Measurements from ENCODE around the gene OSBP2.
"Not testable (repeated sequence)": the region's sequence is repeated elsewhere in the genome, so short reads cannot be mapped to it uniquely, and the experiment has no call there.

OSBP2 gene

GRCh38 chr22:30705710-30706651, 11.3 kb downstream of the OSBP2 start:
- intact Hi-C loops (cut with DNase I), result no loop called here
- DNase-seq, result peak in 19 of 42 donors; percentile 33 to 73 (median 52)

GRCh38 chr22:30709980-30710379, 15.3 kb downstream of the OSBP2 start:
- intact Hi-C loops (cut with DNase I), result not testable (repeated sequence)
- peak in 2 of 42 donors; percentile 46 to 66 for DNase-seq

GRCh38 chr22:30712094-30712493, 17.4 kb downstream of the OSBP2 start:
- intact Hi-C loops (cut with DNase I), result no loop called here
- peak in 9 of 42 donors; percentile 35 to 70 (median 52) for DNase-seq

GRCh38 chr22:30714062-30714461, 19.4 kb downstream of the OSBP2 start:
- no peak for DNase-seq
- intact Hi-C loops (cut with DNase I), result no loop called here

- intact Hi-C loops (cut with DNase I), result no loop called here
- DNase-seq, result peak in 12 of 42 donors; percentile 27 to 64 (median 54)
Observed at GRCh38 chr22:30717331-30717921, 22.8 kb downstream of the OSBP2 start.

GRCh38 chr22:30717952-30718351, 23.3 kb downstream of the OSBP2 start:
- intact Hi-C loops (cut with DNase I), result no loop called here
- no peak for DNase-seq

GRCh38 chr22:30718491-30718890, 23.8 kb downstream of the OSBP2 start:
- peak in 1 of 42 donors; percentile 35 for DNase-seq
- intact Hi-C loops (cut with DNase I), result no loop called here

- intact Hi-C loops (cut with DNase I), result no loop called here
- DNase-seq, result peak in 1 of 42 donors; percentile 35
Observed at GRCh38 chr22:30718938-30719337, 24.3 kb downstream of the OSBP2 start.

- DNase-seq, result peak in 1 of 42 donors; percentile 33
- intact Hi-C loops (cut with DNase I), result no loop called here
Observed at GRCh38 chr22:30720263-30720837, 25.7 kb downstream of the OSBP2 start.

GRCh38 chr22:30721741-30722140, 27.1 kb downstream of the OSBP2 start:
- no peak for DNase-seq
- intact Hi-C loops (cut with DNase I), result no loop called here

GRCh38 chr22:30728826-30729225, 34.2 kb downstream of the OSBP2 start:
- intact Hi-C loops (cut with DNase I), result no loop called here
- no peak for DNase-seq

GRCh38 chr22:30731658-30732057, 37.0 kb downstream of the OSBP2 start:
- DNase-seq, result no peak
- intact Hi-C loops (cut with DNase I), result no loop called here

- intact Hi-C loops (cut with DNase I), result no loop called here
- DNase-seq, result no peak
Observed at GRCh38 chr22:30732426-30732825, 37.8 kb downstream of the OSBP2 start.

GRCh38 chr22:30733181-30733631, 38.5 kb downstream of the OSBP2 start:
- no peak for DNase-seq
- intact Hi-C loops (cut with DNase I), result no loop called here

GRCh38 chr22:30740007-30740406, 45.3 kb downstream of the OSBP2 start:
- DNase-seq, result peak in 30 of 42 donors; percentile 12 to 75 (median 48)
- intact Hi-C loops (cut with DNase I), result not testable (repeated sequence)

- DNase-seq, result peak in 1 of 42 donors; percentile 1
- intact Hi-C loops (cut with DNase I), result not testable (repeated sequence)
Observed at GRCh38 chr22:30740511-30740910, 45.8 kb downstream of the OSBP2 start.

GRCh38 chr22:30742291-30743256, 47.9 kb downstream of the OSBP2 start:
- intact Hi-C loops (cut with DNase I), result no loop called here
- peak in 4 of 42 donors; percentile 12 to 63 (median 37) for DNase-seq

GRCh38 chr22:30743257-30744020, 48.8 kb downstream of the OSBP2 start:
- peak in 1 of 42 donors; percentile 20 for DNase-seq
- intact Hi-C loops (cut with DNase I), result no loop called here

All from head of caudate nucleus (tissue), 42 donors.